SJCRH30 (cell line): ENCODE results near the gene CSF1R. TPM values are rescaled to one million over a fixed set of nuclear protein-coding genes. Genes with fewer than 3 reads are reported as not detected.
"Not testable (repeated sequence)": the region's sequence is repeated elsewhere in the genome, so short reads cannot be mapped to it uniquely, and the experiment has no call there.

Experiments used
- DNase-seq, 2 experiments: peaks; one replicate each; pipeline ENCODE4 v3.0.0-alpha.2; 2015 to 2020
- H3K27ac ChIP-seq: fragments of 250-450 bp; sonication (Bioruptor Pico); 2 replicates; pipeline ENCODE4 v1.5.1; 2020; ENCODE audit warnings: mild to moderate bottlenecking, moderate library complexity
- H3K27me3 ChIP-seq: fragments of 250-450 bp; sonication (Bioruptor Pico); 2 replicates; pipeline ENCODE4 v1.5.1; 2020; ENCODE audit warnings: mild to moderate bottlenecking, moderate library complexity
- H3K36me3 ChIP-seq: fragments of 250-450 bp; sonication (Bioruptor Pico); 2 replicates; pipeline ENCODE4 v1.5.1; 2020; ENCODE audit warnings: mild to moderate bottlenecking, moderate library complexity
- H3K4me1 ChIP-seq: fragments of 250-450 bp; sonication (Bioruptor Pico); 2 replicates; pipeline ENCODE4 v1.5.1; 2020; ENCODE audit warnings: mild to moderate bottlenecking, moderate library complexity
- H3K4me3 ChIP-seq: fragments of 250-450 bp; sonication (Bioruptor Pico); 2 replicates; pipeline ENCODE4 v1.5.1; 2020; ENCODE audit warnings: mild to moderate bottlenecking, moderate library complexity
- H3K9me3 ChIP-seq: fragments of 250-450 bp; sonication (Bioruptor Pico); replicated peaks from 2 replicates; pipeline ENCODE4 v1.5.1; 2020; ENCODE audit warnings: mild to moderate bottlenecking, moderate library complexity
- total RNA-seq: library from RNA; depleted of rRNA; stranded (reverse); fragments of >200 nt; shearing (Covaris generic); gene quantifications from 2 replicates; pipeline ENCODE4 v1.2.3, GENCODE V29; 2014

Gene CSF1R
- total RNA-seq, 1 experiment from 2014 or later: 0.06 TPM

DNA sequence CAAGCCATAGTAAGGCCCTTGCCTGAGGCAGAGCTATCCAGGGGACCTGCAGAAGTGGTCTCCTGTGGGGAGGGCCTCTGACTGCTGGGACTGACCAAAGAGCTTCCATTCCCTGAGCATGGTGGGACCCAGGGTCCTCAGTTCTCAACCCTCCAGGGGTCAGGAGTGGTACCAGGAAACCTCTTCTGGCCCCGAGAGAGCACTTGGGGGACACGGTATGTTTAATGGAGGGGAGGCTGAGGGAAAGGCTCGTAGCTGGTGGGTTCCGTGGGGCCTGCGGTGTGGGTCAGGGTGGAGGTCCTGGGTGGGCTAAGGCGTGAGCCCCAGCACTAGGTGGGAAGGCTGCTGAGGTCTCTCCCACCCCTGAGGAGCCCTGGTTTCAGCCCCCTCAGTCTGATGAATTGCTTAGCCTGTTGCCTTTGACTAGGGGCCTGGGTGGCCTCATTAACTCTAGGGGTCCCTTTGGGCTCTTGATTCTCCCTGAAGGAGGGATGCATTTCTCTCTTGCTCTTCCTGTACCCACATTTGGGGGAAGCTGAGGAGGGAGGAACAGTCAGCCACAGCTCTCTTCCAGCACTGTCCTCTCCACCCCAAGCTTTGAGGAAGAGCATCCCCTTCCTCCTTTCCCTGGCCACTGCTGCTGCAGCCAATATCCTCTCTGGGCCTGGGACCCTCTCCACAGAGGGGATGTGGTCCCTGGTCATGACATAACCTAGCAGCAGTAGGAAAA lies 34.0 kb downstream of the CSF1R start:
- no peak for DNase-seq
- Histone ChIP-seq H3K27ac (no peak overlapping the region), H3K4me3 (no peak overlapping the region), H3K27me3 (no peaks in the 10 kb centered on the region), H3K9me3 (no peaks in the 10 kb centered on the region), H3K4me1 (no peaks in the 10 kb centered on the region), H3K36me3 (peaks cover 67% of the 10 kb centered on the region)

DNA sequence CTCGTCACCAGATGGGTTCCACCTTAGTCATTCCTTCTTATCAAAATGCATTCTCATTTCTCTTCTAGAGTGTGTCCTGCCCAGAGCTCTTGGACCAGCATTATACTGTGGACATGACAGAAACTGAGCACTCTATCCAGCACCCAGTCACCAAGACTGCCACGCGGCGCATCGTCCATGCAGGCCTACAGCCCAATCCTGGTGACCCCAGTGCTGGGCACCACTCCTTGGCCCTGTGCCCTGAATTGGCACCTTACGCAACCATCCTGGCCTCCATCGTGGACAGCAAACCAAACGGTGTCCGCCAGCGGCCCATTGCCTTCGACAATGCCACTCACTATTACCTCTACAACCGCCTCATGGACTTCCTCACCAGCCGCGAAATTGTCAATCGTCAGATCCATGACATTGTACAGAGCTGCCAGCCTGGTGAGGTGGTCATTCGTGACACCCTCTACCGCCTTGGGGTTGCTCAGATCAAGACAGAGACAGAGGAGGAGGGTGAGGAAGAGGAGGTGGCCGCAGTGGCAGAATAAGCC lies 34.6 kb downstream of the CSF1R start:
- no peaks in the 10 kb centered on the region for H3K9me3 ChIP-seq
- peaks cover 73% of the 10 kb centered on the region for H3K36me3 ChIP-seq
- H3K4me1 ChIP-seq: no peaks in the 10 kb centered on the region
- H3K27me3 ChIP-seq: no peaks in the 10 kb centered on the region
- H3K4me3 ChIP-seq: no peak overlapping the region
- no peak for DNase-seq
- no peak overlapping the region for H3K27ac ChIP-seq

DNA sequence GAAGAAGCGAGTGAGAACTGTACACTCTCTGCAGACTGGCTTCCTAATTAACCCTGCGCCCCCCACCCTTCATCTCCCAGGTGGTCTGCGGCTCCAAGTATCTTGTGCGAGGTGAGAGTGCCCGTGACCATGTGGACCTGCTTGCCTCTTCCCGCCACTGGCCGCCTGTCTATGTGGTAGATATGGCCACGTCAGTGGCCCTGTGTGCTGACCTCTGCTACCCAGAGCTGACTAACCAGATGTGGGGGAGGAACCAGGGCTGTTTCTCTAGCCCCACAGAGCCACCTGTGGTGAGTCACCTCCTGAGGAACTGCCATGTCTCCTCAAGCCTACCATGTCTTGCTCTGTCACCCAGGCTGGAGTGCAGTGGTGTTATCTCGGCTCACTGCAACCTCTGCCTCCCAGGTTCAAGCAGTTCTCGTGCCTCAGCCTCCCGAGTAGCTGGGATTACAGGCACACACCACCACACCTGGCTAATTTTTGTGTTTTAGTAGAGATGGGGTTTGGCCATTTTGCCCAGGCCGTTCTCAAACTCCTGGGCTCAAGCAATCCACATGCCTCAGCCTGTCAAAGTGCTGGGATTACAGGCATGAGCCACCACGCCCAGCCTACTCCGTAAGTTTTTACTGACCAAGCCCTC lies 36.1 kb downstream of the CSF1R start:
- not testable (repeated sequence) for H3K4me3 ChIP-seq, H3K27ac ChIP-seq, DNase-seq, H3K27me3 ChIP-seq, H3K4me1 ChIP-seq, H3K9me3 ChIP-seq
- H3K36me3 ChIP-seq: peaks cover 85% of the 10 kb centered on the region

DNA sequence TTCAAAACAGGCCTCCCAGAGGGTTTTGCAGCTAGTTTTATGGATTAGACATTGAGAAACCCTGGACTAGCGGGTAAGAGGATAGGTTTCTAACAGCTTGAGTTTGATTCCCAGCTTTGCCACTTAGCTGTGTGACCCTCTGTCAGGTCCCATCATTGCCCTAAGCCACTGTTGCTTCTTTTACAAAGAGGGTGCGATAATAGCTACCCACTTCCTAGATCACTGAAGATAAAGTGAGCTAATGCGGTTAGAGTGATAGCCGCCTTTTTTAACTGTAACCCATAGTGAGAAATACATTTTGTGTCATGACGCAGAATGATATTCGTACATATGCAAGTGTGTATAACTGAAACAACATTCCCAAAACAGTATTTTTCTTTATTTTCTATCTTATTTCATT lies 40.3 kb downstream of the CSF1R start:
- no peak overlapping the region for H3K27ac ChIP-seq
- peaks cover 15% of the 10 kb centered on the region for H3K4me1 ChIP-seq
- peaks cover 80% of the 10 kb centered on the region for H3K36me3 ChIP-seq
- H3K4me3 ChIP-seq: no peak overlapping the region
- no peaks in the 10 kb centered on the region for H3K27me3 ChIP-seq
- H3K9me3 ChIP-seq: no peaks in the 10 kb centered on the region
- DNase-seq: no peak

DNA sequence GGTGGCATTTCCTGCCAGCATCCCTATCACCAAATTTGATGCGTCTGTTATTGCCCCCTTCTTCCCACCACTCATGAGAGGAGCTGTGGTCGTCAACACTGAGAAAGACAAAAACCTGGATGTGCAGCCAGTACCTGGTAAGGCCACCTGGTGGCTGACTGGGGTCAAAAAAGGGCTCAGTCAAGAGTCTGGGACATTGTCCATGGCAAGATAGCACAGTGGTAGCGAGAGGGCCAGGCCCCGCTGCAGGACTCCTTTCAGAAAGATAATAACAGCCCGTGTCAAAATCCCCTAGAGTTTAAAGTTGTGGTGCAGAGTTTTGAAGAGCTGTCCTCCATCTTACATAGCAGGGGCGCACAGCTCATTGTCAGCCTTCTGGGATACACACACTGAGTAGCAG lies 40.8 kb downstream of the CSF1R start:
- H3K27me3 ChIP-seq: no peaks in the 10 kb centered on the region
- H3K4me3 ChIP-seq: no peak overlapping the region
- no peak overlapping the region for H3K27ac ChIP-seq
- H3K9me3 ChIP-seq: no peaks in the 10 kb centered on the region
- H3K4me1 ChIP-seq: peaks cover 15% of the 10 kb centered on the region
- no peak for DNase-seq
- H3K36me3 ChIP-seq: peaks cover 80% of the 10 kb centered on the region

DNA sequence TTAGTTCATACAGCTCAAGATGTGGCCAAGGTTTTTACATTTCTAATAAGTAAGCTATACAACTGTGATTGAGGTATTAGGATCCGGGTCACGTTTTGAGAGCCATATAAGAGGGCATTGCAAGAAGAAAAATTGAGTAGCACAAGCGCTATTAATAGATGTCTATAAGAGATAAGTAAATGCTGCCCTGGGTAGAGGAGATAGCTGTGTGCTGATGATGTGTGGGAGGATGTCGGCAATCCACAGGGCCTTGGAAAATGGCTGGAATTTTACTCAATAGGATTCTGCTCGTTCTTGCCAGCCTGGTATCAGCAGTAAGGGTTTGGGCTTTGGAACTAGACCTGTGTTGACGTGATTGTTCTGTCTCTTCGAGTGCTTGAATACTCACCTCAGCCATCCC lies 41.6 kb downstream of the CSF1R start:
- no peak for DNase-seq
- no peak overlapping the region for H3K27ac ChIP-seq
- H3K36me3 ChIP-seq: peaks cover 73% of the 10 kb centered on the region
- no peaks in the 10 kb centered on the region for H3K9me3 ChIP-seq
- H3K4me3 ChIP-seq: no peak overlapping the region
- no peaks in the 10 kb centered on the region for H3K27me3 ChIP-seq
- H3K4me1 ChIP-seq: peaks cover 15% of the 10 kb centered on the region

DNA sequence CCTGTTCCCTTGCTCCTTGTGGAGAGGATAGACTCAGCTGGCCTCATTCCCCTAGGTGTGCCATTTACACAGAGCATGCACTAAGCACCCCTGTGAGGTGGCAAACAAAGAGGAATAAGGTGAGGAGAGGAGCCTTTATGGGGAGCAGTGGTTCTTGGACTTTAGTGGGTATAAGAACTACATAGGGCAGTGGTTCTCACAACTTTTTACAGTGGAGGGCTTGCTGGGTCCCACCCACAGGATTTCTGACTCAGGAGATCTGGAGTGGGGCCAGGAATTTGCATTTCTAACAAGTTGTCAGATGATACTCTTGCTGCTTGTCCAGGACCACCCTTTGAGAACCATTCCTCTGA lies 42.0 kb downstream of the CSF1R start:
- DNase-seq: peak; percentile 39 to 41
- Histone ChIP-seq H3K9me3 (no peaks in the 10 kb centered on the region), H3K27me3 (no peaks in the 10 kb centered on the region), H3K27ac (no peak overlapping the region), H3K36me3 (peaks cover 73% of the 10 kb centered on the region), H3K4me3 (no peak overlapping the region), H3K4me1 (peaks cover 15% of the 10 kb centered on the region)

DNA sequence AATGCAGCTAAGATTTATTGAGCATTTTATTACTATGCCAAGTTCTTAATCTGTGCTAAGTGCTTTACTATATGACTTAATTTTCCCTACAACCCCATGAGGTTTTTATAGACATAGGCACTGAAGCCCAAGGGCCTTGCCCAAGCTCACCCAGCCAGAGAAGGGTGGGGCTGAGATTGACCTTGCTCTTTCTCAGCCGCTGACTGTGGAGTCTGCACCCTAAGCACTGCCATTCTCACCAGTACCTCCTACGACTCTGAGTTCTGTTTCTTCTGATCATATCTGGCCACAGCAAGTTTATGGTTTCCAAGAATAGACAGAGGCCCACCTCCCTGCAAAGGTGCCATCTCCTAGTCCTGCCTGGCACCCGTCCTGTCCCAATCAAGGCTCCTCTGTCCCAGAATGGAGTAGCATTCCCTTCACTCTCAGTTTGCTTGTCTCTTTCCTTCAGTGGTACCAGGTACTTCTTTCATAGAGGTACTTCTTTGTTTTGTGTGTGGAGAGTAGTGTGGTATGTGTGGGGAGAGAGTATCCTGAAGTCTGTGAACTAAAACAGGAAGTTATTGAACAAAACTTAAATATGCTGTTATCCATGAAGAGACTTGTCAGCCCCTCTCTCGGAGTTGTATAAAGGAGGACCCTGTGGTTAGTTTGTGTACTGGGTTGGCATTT lies 42.6 kb downstream of the CSF1R start:
- DNase-seq: no peak
- Histone ChIP-seq H3K27me3 (no peaks in the 10 kb centered on the region), H3K27ac (no peak overlapping the region; the same call in 1 of the 2 replicates), H3K36me3 (peaks cover 68% of the 10 kb centered on the region), H3K9me3 (no peaks in the 10 kb centered on the region), H3K4me3 (no peak overlapping the region), H3K4me1 (peaks cover 15% of the 10 kb centered on the region)

DNA sequence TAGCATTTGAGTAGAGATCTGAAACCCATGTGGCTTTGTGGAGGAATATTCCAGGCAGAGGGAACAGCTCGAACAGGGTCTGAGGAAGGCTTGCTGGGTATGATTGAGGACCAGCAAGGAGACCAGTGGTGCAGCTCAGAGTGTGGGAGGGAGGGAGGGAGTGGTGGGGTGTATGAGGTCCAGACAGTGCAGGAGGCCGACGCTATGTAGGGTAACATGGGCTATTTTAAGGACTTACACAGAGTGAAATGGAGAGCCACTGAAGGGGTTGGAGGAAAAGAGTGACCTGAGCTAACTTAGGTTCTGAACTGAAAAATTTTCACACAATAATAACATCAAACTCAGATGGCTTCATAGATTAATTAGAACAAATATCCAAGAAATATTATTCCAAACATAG lies 43.9 kb downstream of the CSF1R start:
- DNase-seq: no peak
- Histone ChIP-seq H3K36me3 (peaks cover 65% of the 10 kb centered on the region), H3K9me3 (no peaks in the 10 kb centered on the region), H3K27me3 (no peaks in the 10 kb centered on the region), H3K4me1 (peaks cover 15% of the 10 kb centered on the region), H3K27ac (no peak overlapping the region), H3K4me3 (no peak overlapping the region)

DNA sequence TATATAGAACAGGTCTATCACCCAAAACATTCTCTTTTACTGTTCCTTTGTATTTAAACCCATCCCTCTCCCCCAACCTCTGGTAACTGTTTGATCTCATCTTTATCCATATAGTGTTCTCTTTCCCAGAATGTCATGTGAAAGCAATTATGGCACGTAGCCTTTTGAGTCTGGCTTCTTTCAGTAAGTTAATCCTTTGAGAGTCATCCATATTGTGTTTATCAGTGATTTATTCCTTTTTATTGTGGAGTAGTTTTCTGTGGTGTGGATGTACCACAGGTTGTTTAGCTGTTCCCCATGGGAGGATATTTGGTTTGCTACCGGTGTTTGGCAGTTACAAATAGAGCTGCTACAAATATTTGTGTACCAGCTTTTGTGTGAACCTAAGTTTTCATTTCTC lies 47.8 kb downstream of the CSF1R start:
- Histone ChIP-seq H3K9me3 (no peaks in the 10 kb centered on the region), H3K27me3 (no peaks in the 10 kb centered on the region)

DNA sequence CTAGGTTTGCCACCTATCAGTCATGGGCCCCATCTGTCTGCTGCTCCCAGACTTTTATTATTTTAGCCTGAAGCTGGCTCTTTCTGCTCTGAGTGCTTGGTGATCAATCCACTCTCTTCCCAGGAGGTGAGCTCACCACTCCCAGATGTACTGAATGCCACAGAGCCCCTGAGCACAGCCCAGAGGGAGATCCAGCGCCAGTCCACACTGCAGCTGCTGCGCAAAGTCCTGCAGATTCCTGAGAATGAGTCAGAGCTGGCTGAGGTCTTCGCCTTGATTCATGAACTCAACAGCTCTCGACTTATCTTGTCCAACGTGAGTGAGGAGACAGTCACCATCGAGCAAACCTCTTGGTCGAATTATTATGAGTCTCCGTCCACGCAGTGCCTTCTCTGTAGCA lies 49.8 kb downstream of the CSF1R start:
- Histone ChIP-seq H3K27me3 (no peaks in the 10 kb centered on the region), H3K36me3 (peaks cover 78% of the 10 kb centered on the region), H3K4me1 (peaks cover 13% of the 10 kb centered on the region), H3K4me3 (no peak overlapping the region), H3K9me3 (no peaks in the 10 kb centered on the region), H3K27ac (peak overlapping the region; percentile 58)
- peak; percentile 78 to 80 for DNase-seq

More for the DNA sequence above, 47.8 kb downstream of the CSF1R start:
- no peak for DNase-seq
- H3K27ac ChIP-seq: no peak overlapping the region
- H3K4me3 ChIP-seq: no peak overlapping the region
- peaks cover 75% of the 10 kb centered on the region for H3K36me3 ChIP-seq
- H3K4me1 ChIP-seq: peaks cover 16% of the 10 kb centered on the region

DNA sequence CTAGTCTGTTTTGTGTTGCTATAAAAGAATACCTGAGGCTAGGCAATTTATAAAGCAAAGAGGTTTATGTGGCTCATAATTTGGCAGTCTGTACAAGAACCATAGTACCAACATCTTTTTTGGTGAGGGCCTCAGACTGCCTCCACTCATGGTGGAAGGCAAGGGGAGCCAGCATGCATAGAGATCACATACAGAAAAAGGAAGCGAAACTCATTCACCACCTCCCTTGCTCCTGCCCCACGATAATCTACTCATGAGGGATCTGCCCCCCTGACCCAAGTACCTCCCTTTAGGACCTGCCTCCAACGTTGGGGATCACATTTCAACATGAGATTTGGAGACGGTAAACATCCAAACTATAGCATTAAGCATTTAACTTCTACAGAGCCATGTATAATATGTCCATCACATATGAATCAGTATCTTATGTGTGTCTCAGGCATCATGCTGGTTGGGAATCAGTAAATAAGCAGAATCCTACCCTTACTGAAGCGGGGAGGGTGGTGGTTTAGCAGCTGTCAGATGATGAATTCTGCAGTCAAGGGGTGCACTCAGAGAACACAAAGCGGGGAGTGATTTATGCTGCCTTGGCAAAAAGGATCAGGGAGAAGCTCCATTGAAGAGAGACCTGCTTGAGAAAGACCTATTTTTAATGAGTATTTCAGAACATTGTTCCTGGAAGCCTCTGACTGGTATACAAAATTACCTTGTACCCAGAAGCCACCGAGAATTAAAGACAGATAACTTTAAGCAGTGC lies 51.0 kb downstream of the CSF1R start:
- H3K9me3 ChIP-seq: no peaks in the 10 kb centered on the region
- no peak overlapping the region for H3K4me3 ChIP-seq
- peaks cover 13% of the 10 kb centered on the region for H3K4me1 ChIP-seq
- peaks cover 74% of the 10 kb centered on the region for H3K36me3 ChIP-seq
- no peak for DNase-seq
- no peak overlapping the region for H3K27ac ChIP-seq
- no peaks in the 10 kb centered on the region for H3K27me3 ChIP-seq

DNA sequence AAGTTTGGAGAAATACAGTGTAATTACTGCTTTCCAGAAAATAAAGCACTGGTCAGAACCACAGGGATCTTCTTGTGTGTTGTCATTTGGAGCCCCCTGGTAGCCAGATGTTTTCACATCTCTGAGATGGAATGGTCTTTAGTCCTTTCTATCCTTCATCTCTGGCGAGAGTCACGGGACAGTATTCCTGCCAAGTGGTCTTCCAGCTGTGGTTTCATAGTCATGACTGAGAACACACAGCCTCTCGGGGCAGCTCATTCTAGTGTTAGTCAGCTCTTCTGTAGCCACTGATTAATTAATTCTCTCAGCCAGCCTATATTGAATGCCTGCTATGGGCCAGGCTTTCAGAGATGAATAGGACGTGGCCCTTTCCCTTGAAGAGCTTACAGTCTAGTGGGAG lies 51.7 kb downstream of the CSF1R start:
- Histone ChIP-seq H3K36me3 (peaks cover 79% of the 10 kb centered on the region), H3K27me3 (no peaks in the 10 kb centered on the region), H3K4me1 (peaks cover 13% of the 10 kb centered on the region), H3K9me3 (no peaks in the 10 kb centered on the region), H3K27ac (no peak overlapping the region), H3K4me3 (no peak overlapping the region)
- no peak for DNase-seq

DNA sequence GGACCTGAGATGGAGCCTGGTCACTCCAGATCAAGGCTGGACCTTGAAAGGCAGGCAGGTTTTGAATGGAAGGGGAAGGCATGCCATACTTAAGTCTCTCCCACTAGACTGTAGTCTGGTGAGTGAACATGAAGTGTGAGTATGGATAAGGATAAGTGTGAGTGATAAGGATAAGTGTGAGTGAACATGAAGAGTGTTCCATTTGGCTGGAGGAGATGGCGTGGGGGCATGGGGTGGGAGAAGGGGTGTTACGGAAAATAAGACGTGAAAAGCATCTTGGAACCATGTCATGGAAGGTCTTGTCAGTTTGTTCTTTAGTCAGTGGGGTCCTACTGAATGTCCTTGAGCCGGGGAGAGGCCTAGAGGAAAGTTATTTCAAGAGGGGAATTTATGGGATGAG lies 53.0 kb downstream of the CSF1R start:
- H3K4me3 ChIP-seq: no peak overlapping the region
- peaks cover 13% of the 10 kb centered on the region for H3K4me1 ChIP-seq
- no peaks in the 10 kb centered on the region for H3K9me3 ChIP-seq
- no peak for DNase-seq
- peaks cover 84% of the 10 kb centered on the region for H3K36me3 ChIP-seq
- H3K27me3 ChIP-seq: no peaks in the 10 kb centered on the region
- H3K27ac ChIP-seq: no peak overlapping the region

DNA sequence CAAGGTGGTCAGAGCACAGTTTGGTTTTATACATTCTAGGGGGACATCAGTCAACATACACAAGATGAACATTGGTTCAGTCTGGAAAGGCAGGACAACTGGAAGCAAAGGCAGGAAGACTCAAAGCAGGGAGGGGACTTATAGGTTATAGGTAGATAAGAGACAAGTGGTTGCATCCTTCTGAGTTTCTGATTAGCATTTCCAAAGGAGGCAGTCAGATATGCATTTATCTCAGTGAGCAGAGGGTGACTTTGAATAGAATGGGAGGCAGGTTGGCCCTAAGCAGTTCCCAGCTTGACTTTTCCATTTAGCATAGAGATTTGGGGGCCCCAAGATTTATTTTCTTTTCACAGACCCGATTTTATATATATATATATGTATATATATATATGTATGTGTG lies 58.3 kb downstream of the CSF1R start:
- not testable (repeated sequence) for H3K27me3 ChIP-seq, H3K27ac ChIP-seq, H3K4me1 ChIP-seq, H3K9me3 ChIP-seq, H3K4me3 ChIP-seq, DNase-seq
- peaks cover 79% of the 10 kb centered on the region for H3K36me3 ChIP-seq
